Astrocyte of the spinal cord (primary cell): Measurements from ENCODE around the gene PPT1.

Source experiments
- DNase-seq: peaks from one replicate; pipeline ENCODE4 v3.0.0; 2011; ENCODE audit warnings: low read depth, low spot score
- H3K4me3 ChIP-seq: 2 replicates; pipeline ENCODE4 v1.5.1; 2011; ENCODE audit warnings: low read depth, mild to moderate bottlenecking, low read length, moderate library complexity
- CTCF ChIP-seq: IDR thresholded peaks from 2 replicates; pipeline ENCODE4 v1.5.1; 2012; ENCODE audit warnings: low read depth, mild to moderate bottlenecking, low read length, inconsistent platforms
- in situ Hi-C: cut with HindIII; loops from 2 replicates; pipeline ENCODE4 v1.10.0; 2017; ENCODE audit warnings: low sequenced_read_pairs

Gene PPT1

GRCh38 chr1:40107290-40107959, 10.4 kb upstream of the PPT1 start:
- no peak for DNase-seq
- no peak for TF ChIP-seq CTCF
- H3K4me3 ChIP-seq, result no peak overlapping the region
- in situ Hi-C loops, result no loop called here

GRCh38 chr1:40105028-40105427, 8.0 kb upstream of the PPT1 start:
- in situ Hi-C loops, result no loop called here
- TF ChIP-seq CTCF, result no peak
- no peak overlapping the region for H3K4me3 ChIP-seq
- no peak for DNase-seq

GRCh38 chr1:40102896-40103295, 5.8 kb upstream of the PPT1 start:
- no peak overlapping the region for H3K4me3 ChIP-seq
- TF ChIP-seq CTCF, result no peak
- DNase-seq, result no peak
- in situ Hi-C loops, result no loop called here

GRCh38 chr1:40102038-40102437, 5.0 kb upstream of the PPT1 start:
- no peak for TF ChIP-seq CTCF
- in situ Hi-C loops, result no loop called here
- DNase-seq, result no peak
- no peak overlapping the region for H3K4me3 ChIP-seq

GRCh38 chr1:40096646-40096976, 441 bp downstream of the PPT1 start:
- no peak for TF ChIP-seq CTCF
- in situ Hi-C loops, result no loop called here
- peak overlapping the region; percentile 64 for H3K4me3 ChIP-seq
- no peak for DNase-seq

- DNase-seq, result no peak
- no peak for TF ChIP-seq CTCF
- in situ Hi-C loops, result no loop called here
- no peak overlapping the region for H3K4me3 ChIP-seq
These were observed 1.2 kb downstream of the PPT1 start for GRCh38 chr1:40095806-40096205.

- H3K4me3 ChIP-seq, result no peak overlapping the region
- in situ Hi-C loops, result no loop called here
- no peak for TF ChIP-seq CTCF
- no peak for DNase-seq
These were observed 2.5 kb downstream of the PPT1 start for GRCh38 chr1:40094466-40095110.
